HG03060 (cell line): ENCODE data around the gene ADGRV1.
"Not testable (repeated sequence)": the region's sequence is repeated elsewhere in the genome, so short reads cannot be mapped to it uniquely, and the experiment has no call there.

ENCODE experiments used
- ATAC-seq: cut with Tn5 transposase; IDR thresholded peaks from one replicate; pipeline ENCODE4 v1.9.1; 2021; ENCODE audit warnings: low read depth, moderate number of reproducible peaks; ENCODE audit not compliant: unreplicated experiment

The ADGRV1 gene

GRCh38 chr5:91016954-91017700 lies 458.5 kb downstream of the ADGRV1 start:
- no peak for ATAC-seq

GRCh38 chr5:91018200-91018599 lies 459.6 kb downstream of the ADGRV1 start:
- ATAC-seq, result no peak

GRCh38 chr5:91018712-91019371 lies 460.2 kb downstream of the ADGRV1 start:
- ATAC-seq, result no peak

- ATAC-seq, result no peak
Measured at GRCh38 chr5:91020065-91020800, 461.6 kb downstream of the ADGRV1 start.

- ATAC-seq, result no peak
Measured at GRCh38 chr5:91022518-91022917, 463.9 kb downstream of the ADGRV1 start.

- no peak for ATAC-seq
Measured at GRCh38 chr5:91024206-91024605, 465.6 kb downstream of the ADGRV1 start.

GRCh38 chr5:91024727-91025126 lies 466.1 kb downstream of the ADGRV1 start:
- ATAC-seq, result no peak

- no peak for ATAC-seq
Measured at GRCh38 chr5:91025449-91025848, 466.9 kb downstream of the ADGRV1 start.

- no peak for ATAC-seq
Measured at GRCh38 chr5:91025956-91026355, 467.4 kb downstream of the ADGRV1 start.

- ATAC-seq, result no peak
Measured at GRCh38 chr5:91026466-91026865, 467.9 kb downstream of the ADGRV1 start.

GRCh38 chr5:91027405-91028139 lies 469.0 kb downstream of the ADGRV1 start:
- no peak for ATAC-seq

- ATAC-seq, result no peak
Measured at GRCh38 chr5:91028499-91028956, 469.9 kb downstream of the ADGRV1 start.

- ATAC-seq, result no peak
Measured at GRCh38 chr5:91030521-91031401, 472.2 kb downstream of the ADGRV1 start.

- no peak for ATAC-seq
Measured at GRCh38 chr5:91031402-91031752, 472.8 kb downstream of the ADGRV1 start.

GRCh38 chr5:91032125-91032524 lies 473.5 kb downstream of the ADGRV1 start:
- no peak for ATAC-seq

GRCh38 chr5:91033370-91033769 lies 474.8 kb downstream of the ADGRV1 start:
- no peak for ATAC-seq

GRCh38 chr5:91038180-91038808 lies 479.7 kb downstream of the ADGRV1 start:
- no peak for ATAC-seq

GRCh38 chr5:91041132-91041531 lies 482.5 kb downstream of the ADGRV1 start:
- not testable (repeated sequence) for ATAC-seq

GRCh38 chr5:91042247-91042935 lies 483.8 kb downstream of the ADGRV1 start:
- no peak for ATAC-seq
